H1 (cell line): ENCODE data around the gene ADNP. TPM values are rescaled to one million over a fixed set of nuclear protein-coding genes. Genes with fewer than 3 reads are reported as not detected.

Experiments
- CTCF ChIA-PET: fragments of 300-600 bp; sonication (Branson Sonifier 250); formaldehyde crosslinking; loops from one replicate; lab custom pipeline; 2021; ENCODE audit not compliant: partially characterized antibody; lab: Charles Lee
- POLR2A ChIA-PET: fragments of 300-600 bp; sonication (Branson Sonifier 250); formaldehyde crosslinking; loops from one replicate; lab custom pipeline; 2021; ENCODE audit warnings: inconsistent platforms; ENCODE audit not compliant: partially characterized antibody; lab: Charles Lee
- DNase-seq, 2 experiments: peaks; one replicate each; pipeline versions ENCODE4 v3.0.0 to v3.0.0-alpha.2; 2010 to 2022; ENCODE audit warnings: low spot score in 2 of 2, low read depth in 1 of 2, mixed read lengths in 1 of 2
- FAIRE-seq: peaks from 2 replicates; lab custom pipeline; 2011; peaks lifted over from hg19 to GRCh38; lab: Jason Lieb, UNC
- H2AFZ ChIP-seq: 2 replicates; pipeline ENCODE4 v1.8.1; 2012; ENCODE audit warnings: low read length, inconsistent platforms
- H2AK5ac ChIP-seq: 2 replicates; pipeline ENCODE4 v1.6.1; 2013; ENCODE audit warnings: low read depth, low read length
- H2BK120ac ChIP-seq: replicated peaks from 2 replicates; pipeline ENCODE3; 2013; ENCODE audit warnings: low read depth, low read length, inconsistent platforms
- H2BK12ac ChIP-seq: 2 replicates; pipeline ENCODE4 v1.6.1; 2013; ENCODE audit warnings: low read depth, low read length
- H2BK15ac ChIP-seq: 2 replicates; pipeline ENCODE4 v1.6.1; 2013; ENCODE audit warnings: low read length
- H2BK20ac ChIP-seq: 2 replicates; pipeline ENCODE4 v1.6.1; 2013; ENCODE audit warnings: low read length
- H2BK5ac ChIP-seq: 2 replicates; pipeline ENCODE4 v1.6.1; 2013; ENCODE audit warnings: low read depth, low read length
- H3K14ac ChIP-seq: 2 replicates; pipeline ENCODE4 v1.6.1; 2013; ENCODE audit warnings: inconsistent platforms; ENCODE audit not compliant: insufficient read length
- H3K18ac ChIP-seq: 2 replicates; pipeline ENCODE4 v1.6.1; 2013; ENCODE audit warnings: low read length; ENCODE audit errors: extremely low read depth
- H3K23ac ChIP-seq: 2 replicates; pipeline ENCODE4 v1.6.1; 2013; ENCODE audit warnings: inconsistent platforms; ENCODE audit not compliant: insufficient read length
- H3K23me2 ChIP-seq: 2 replicates; pipeline ENCODE4 v1.6.1; 2013; ENCODE audit warnings: low read depth, low read length
- H3K27ac ChIP-seq: 2 replicates; pipeline ENCODE4 v1.6.1; 2011; ENCODE audit warnings: low read depth, low read length, inconsistent platforms
- H3K27me3 ChIP-seq, 4 experiments: replicated peaks in 1 of 4; 1 replicate in 1 of 4; 2 replicates in 3 of 4; pipeline versions ENCODE4 v1.6.1 to v1.8.1; 2011 to 2013; ENCODE audit warnings: low read length in 3 of 4, mild to moderate bottlenecking in 3 of 4, inconsistent platforms in 2 of 4, mixed read lengths in 2 of 4, moderate library complexity in 1 of 4; ENCODE audit not compliant: control insufficient read depth in 3 of 4, insufficient read depth in 3 of 4; ENCODE audit errors: extremely low read depth in 1 of 4
- H3K36me3 ChIP-seq, 4 experiments: 2 replicates each; pipeline versions ENCODE4 v1.6.1 to v1.8.1; 2011 to 2013; ENCODE audit warnings: mild to moderate bottlenecking in 4 of 4, low read length in 3 of 4, moderate library complexity in 2 of 4, control low read depth in 1 of 4, inconsistent platforms in 1 of 4; ENCODE audit not compliant: insufficient read depth in 4 of 4, control insufficient read depth in 2 of 4
- H3K4ac ChIP-seq: replicated peaks from 2 replicates; pipeline ENCODE3; 2013; ENCODE audit warnings: low read length, low read depth, mixed read lengths, inconsistent platforms; ENCODE audit not compliant: insufficient read length
- H3K4me1 ChIP-seq, 4 experiments: replicated peaks in 1 of 4; 1 replicate in 1 of 4; 2 replicates in 3 of 4; pipeline versions ENCODE4 v1.6.1 to v1.8.1; 2011 to 2013; ENCODE audit warnings: low read length in 3 of 4, inconsistent platforms in 2 of 4, mixed read lengths in 1 of 4; ENCODE audit not compliant: insufficient read depth in 4 of 4, control insufficient read depth in 3 of 4
- H3K4me2 ChIP-seq, 2 experiments: 2 replicates each; pipeline versions ENCODE4 v1.6.1 to v1.8.1; 2011 to 2013; ENCODE audit warnings: low read depth in 2 of 2, low read length in 2 of 2, control low read depth in 1 of 2, inconsistent platforms in 1 of 2, mild to moderate bottlenecking in 1 of 2; ENCODE audit not compliant: insufficient read depth in 1 of 2
- H3K4me3 ChIP-seq, 4 experiments: fragments of 200-600, 300-600 bp in 1 of 4; sonication (generic), shearing (Covaris generic), sonication (Bioruptor Twin) in 1 of 4; 2 replicates each; pipeline versions ENCODE4 v1.5.1 to v1.8.1; 2011 to 2016; ENCODE audit warnings: low read length in 4 of 4, low read depth in 3 of 4, control low read depth in 2 of 4, inconsistent platforms in 2 of 4, mild to moderate bottlenecking in 2 of 4, mixed read lengths in 1 of 4, moderate library complexity in 1 of 4; ENCODE audit not compliant: insufficient read depth in 2 of 4; ENCODE audit errors: extremely low read depth in 1 of 4
- H3K56ac ChIP-seq: replicated peaks from 2 replicates; pipeline ENCODE3; 2013; ENCODE audit warnings: low read depth, mild to moderate bottlenecking, mixed read lengths, low read length, inconsistent platforms; ENCODE audit not compliant: insufficient read length
- H3K79me1 ChIP-seq: 2 replicates; pipeline ENCODE4 v1.6.1; 2013; ENCODE audit warnings: low read depth, low read length, control low read depth
- H3K79me2 ChIP-seq, 2 experiments: 2 replicates each; pipeline versions ENCODE4 v1.6.1 to v1.8.1; 2012 to 2013; ENCODE audit warnings: low read length in 2 of 2, mild to moderate bottlenecking in 2 of 2, inconsistent platforms in 1 of 2; ENCODE audit not compliant: insufficient read depth in 2 of 2, control insufficient read depth in 1 of 2
- H3K9ac ChIP-seq, 4 experiments: replicated peaks in 1 of 4; 1 replicate in 1 of 4; 2 replicates in 3 of 4; pipeline versions ENCODE4 v1.6.1 to v1.8.1; 2011 to 2013; ENCODE audit warnings: low read depth in 3 of 4, low read length in 3 of 4, control low read depth in 2 of 4, mild to moderate bottlenecking in 2 of 4, moderate library complexity in 2 of 4, inconsistent platforms in 1 of 4; ENCODE audit errors: extremely low read depth in 1 of 4
- H3K9me3 ChIP-seq, 2 experiments: 2 replicates each; pipeline versions ENCODE4 v1.6.1 to v1.8.1; 2012 to 2013; ENCODE audit warnings: mild to moderate bottlenecking in 2 of 2, moderate library complexity in 2 of 2, control low read depth in 1 of 2, inconsistent platforms in 1 of 2, low read depth in 1 of 2, low read length in 1 of 2, mixed read lengths in 1 of 2; ENCODE audit not compliant: insufficient read depth in 2 of 2
- H4K20me1 ChIP-seq, 2 experiments: replicated peaks in 1 of 2; 2 replicates each; pipeline versions ENCODE3 to v1.8.1; 2011 to 2013; ENCODE audit warnings: inconsistent platforms in 2 of 2, low read length in 2 of 2, mild to moderate bottlenecking in 1 of 2; ENCODE audit not compliant: insufficient read depth in 2 of 2, control insufficient read depth in 1 of 2
- H4K5ac ChIP-seq: 2 replicates; pipeline ENCODE4 v1.6.1; 2013; ENCODE audit warnings: low read length, low read depth, mixed read lengths, inconsistent platforms; ENCODE audit not compliant: insufficient read length
- H4K8ac ChIP-seq: 2 replicates; pipeline ENCODE4 v1.8.0; 2013; ENCODE audit warnings: mild to moderate bottlenecking, moderate library complexity, low read length, inconsistent platforms; ENCODE audit not compliant: insufficient read depth; ENCODE audit errors: extremely low read depth
- H4K91ac ChIP-seq: replicated peaks from 2 replicates; pipeline ENCODE3; 2013; ENCODE audit warnings: low read length, mixed read lengths, inconsistent platforms; ENCODE audit not compliant: insufficient read length
- BCL11A ChIP-seq, 2 experiments: IDR thresholded peaks; one replicate each; pipeline ENCODE4 v1.6.1; 2011; ENCODE audit warnings: low read depth in 2 of 2, low read length in 2 of 2, mild to moderate bottlenecking in 2 of 2
- JUN ChIP-seq: IDR thresholded peaks from 2 replicates; pipeline ENCODE4 v1.6.1; 2011; ENCODE audit warnings: low read depth, mild to moderate bottlenecking, improper control_type of control experiment, low read length
- KDM1A ChIP-seq: fragments of 200-600, 300-600 bp; sonication (generic); IDR thresholded peaks from 2 replicates; pipeline ENCODE4 v1.7.1; 2016; ENCODE audit warnings: mild to moderate bottlenecking, low read length, borderline replicate concordance
- NANOG ChIP-seq: IDR thresholded peaks from 2 replicates; pipeline ENCODE4 v1.6.1; 2011; ENCODE audit warnings: low read length, low read depth, mild to moderate bottlenecking, inconsistent platforms; ENCODE audit not compliant: insufficient read depth, poor library complexity, severe bottlenecking
- SIN3A ChIP-seq, 2 experiments: IDR thresholded peaks in 1 of 2; conservative IDR thresholded peaks in 1 of 2; 2 replicates each; pipeline ENCODE4 v1.6.1; 2011 to 2012; ENCODE audit warnings: low read length in 2 of 2, improper control_type of control experiment in 1 of 2, low read depth in 1 of 2, mild to moderate bottlenecking in 1 of 2
- SP1 ChIP-seq: IDR thresholded peaks from 2 replicates; pipeline ENCODE4 v1.6.1; 2011; ENCODE audit warnings: low read depth, low read length
- TCF12 ChIP-seq: IDR thresholded peaks from 2 replicates; pipeline ENCODE4 v1.6.1; 2011; ENCODE audit warnings: low read depth, mild to moderate bottlenecking, low read length
- WGBS, 2 experiments: shearing (Covaris generic) in 1 of 2; methylation state at CpG; one replicate each; pipeline versions ENCODE4 v1.1.6 to v1.1.7; 2013 to 2015; ENCODE audit warnings: low lambda C conversion rate in 2 of 2, mixed read lengths in 2 of 2, inconsistent platforms in 1 of 2, low coverage in 1 of 2, missing lambda C conversion rate in 1 of 2; ENCODE audit not compliant: insufficient replicate concordance in 2 of 2, insufficient coverage in 1 of 2, insufficient read length in 1 of 2; ENCODE audit errors: extremely low coverage in 1 of 2, missing lambda C conversion rate in 1 of 2; 5-methylcytosine and 5-hydroxymethylcytosine counted together
- polyA plus RNA-seq, 7 experiments: library from polyadenylated mRNA; depleted of rRNA in 3 of 7; stranded (reverse) in 5 of 7; unstranded in 2 of 7; fragments of >200 nt in 5 of 7; fragments of 200-250 nt in 2 of 7; gene quantifications; 1 replicate in 5 of 7; 2 replicates in 1 of 7; 4 replicates in 1 of 7; pipeline versions ENCODE4 v1.2.1 to v1.2.3, GENCODE V29; 2011 to 2013; ENCODE audit warnings: missing spikeins in 2 of 7, mixed read lengths in 2 of 7
- total RNA-seq: library from RNA; stranded (reverse); fragmentation: NEBNext Ultra II Directional; extraction: Animal tissue kit (Norgen Biotek cat#: 25700); gene quantifications from 2 replicates; pipeline ENCODE4 v1.2.1, GENCODE V29; 2021
- TF ChIP-seq, protein P1 (sequence below): IDR thresholded peaks from 2 replicates; pipeline ENCODE4 v1.6.1; 2012; ENCODE audit warnings: inconsistent platforms

Gene ADNP
- total and polyA plus RNA-seq, 2 of the 8 experiments (the other 6 are each of a cell fraction or from before 2014, with no cell fraction given) = 31.6 to 123 TPM

DNA sequence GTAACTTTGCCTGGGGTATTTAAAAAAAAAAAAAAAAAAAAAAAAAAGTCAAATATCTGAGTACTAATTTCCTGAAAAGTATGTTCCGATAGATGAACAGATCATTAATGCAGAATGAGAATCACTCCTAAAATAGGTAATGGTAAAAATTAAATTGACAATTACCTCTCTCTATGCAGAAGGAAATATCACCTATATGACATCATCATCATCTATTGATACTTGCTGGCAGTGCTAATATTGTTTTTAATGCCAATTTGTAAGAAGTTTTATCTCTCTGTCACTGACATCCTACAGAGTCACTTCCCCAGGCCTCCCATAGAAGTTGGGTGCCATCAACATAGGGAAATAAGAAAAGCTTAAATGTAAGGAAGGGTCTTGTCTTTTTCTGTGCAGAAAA is 29.9 kb downstream of the ADNP start:
- no peak overlapping the region for H2AFZ ChIP-seq
- no peak overlapping the region for H3K23ac ChIP-seq

More for the DNA sequence above, 29.9 kb downstream of the ADNP start:
- Histone ChIP-seq H4K20me1 (peaks cover 23 to 25% of the 10 kb centered on the region in 2 experiments), H3K79me2 (peaks cover 14 to 95% of the 10 kb centered on the region in 2 experiments), H2BK15ac (no peak overlapping the region), H3K4me2 (no peak overlapping the region), H3K27ac (no peak overlapping the region), H3K4ac (no peak overlapping the region), H4K5ac (no peak overlapping the region), H3K9ac (no peak overlapping the region), H2BK120ac (no peak overlapping the region), H3K27me3 (no peaks in the 10 kb centered on the region), H3K9me3 (no peaks in the 10 kb centered on the region), H2BK20ac (no peak overlapping the region), H2BK12ac (no peak overlapping the region), H3K23me2 (no peaks in the 10 kb centered on the region), H3K36me3 (peaks cover 25 to 83% (median 58%) of the 10 kb centered on the region in 4 experiments), H3K79me1 (peaks cover 5% of the 10 kb centered on the region), H3K14ac (no peak overlapping the region), H4K8ac (no peak overlapping the region), H2AK5ac (no peak overlapping the region), H3K56ac (no peak overlapping the region), H3K18ac (no peak overlapping the region), H4K91ac (no peak overlapping the region), H2BK5ac (no peak overlapping the region), H3K4me1 (0 out of 7 replicates have a peak, but pooled peaks cover 0 to 1% (median 0%) of the 10 kb centered on the region in 4 experiments), H3K4me3 (no peak overlapping the region)
- TF ChIP-seq SP1 (no peak), TCF12 (no peak), JUN (no peak), SIN3A (conservative IDR thresholded peaks at IDR 0.05 in 1 of 2, IDR thresholded peaks at IDR 0.05 in 1 of 2; ENCODE audit: low read depth in 1 of 2, low read length in 2 of 2) (no peak), KDM1A (no peak), BCL11A (IDR thresholded peaks at IDR 0.05; ENCODE audit: low read depth in 2 of 2, low read length in 2 of 2) (no peak), NANOG (no peak)
- TF ChIP-seq, protein P1, sequence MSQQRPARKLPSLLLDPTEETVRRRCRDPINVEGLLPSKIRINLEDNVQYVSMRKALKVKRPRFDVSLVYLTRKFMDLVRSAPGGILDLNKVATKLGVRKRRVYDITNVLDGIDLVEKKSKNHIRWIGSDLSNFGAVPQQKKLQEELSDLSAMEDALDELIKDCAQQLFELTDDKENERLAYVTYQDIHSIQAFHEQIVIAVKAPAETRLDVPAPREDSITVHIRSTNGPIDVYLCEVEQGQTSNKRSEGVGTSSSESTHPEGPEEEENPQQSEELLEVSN = no peak
- no peak for FAIRE-seq
- no peak for DNase-seq
- WGBS, 2 experiments = 88% methylated on average over 1 of the region's 1 CpG; no CpG with 5 or more reads in 1 of the 2 experiments
- ChIA-PET CTCF (interaction anchor here (0.6 kb wide), 1 partner anchor 108 kb away, joined by 3 read pairs; no protein-coding TSS in a partner anchor), POLR2A (interaction anchor here (0.6 to 3.2 kb wide), 5 partner anchors 10 to 233 kb away, joined by 3 to 13 read pairs (median 4); no protein-coding TSS in a partner anchor)
